Urinary bladder (tissue), 4 donors: ENCODE data around the gene CNDP1. TPM values are rescaled to one million over a fixed set of nuclear protein-coding genes. Genes with fewer than 3 reads are reported as not detected.

ENCODE experiments used
- DNase-seq: peaks from one replicate; pipeline ENCODE4 v3.0.0-alpha.2; 2015; ENCODE audit errors: extremely low spot score
- H3K27ac ChIP-seq: one replicate; pipeline ENCODE4 v1.5.1; 2013; ENCODE audit warnings: low read depth, mild to moderate bottlenecking, moderate library complexity
- H3K36me3 ChIP-seq: one replicate; pipeline ENCODE4 v1.6.1; 2013; ENCODE audit warnings: mild to moderate bottlenecking, moderate library complexity; ENCODE audit not compliant: insufficient read depth
- H3K4me1 ChIP-seq: one replicate; pipeline ENCODE4 v1.6.1; 2013; ENCODE audit warnings: mild to moderate bottlenecking, moderate library complexity; ENCODE audit not compliant: insufficient read depth
- H3K4me3 ChIP-seq: one replicate; pipeline ENCODE4 v1.5.1; 2013; ENCODE audit warnings: low read depth, low read length
- WGBS: extraction: QIAGEN DNeasy Blood & Tissue Kit; methylation state at CpG from one replicate; pipeline ENCODE4 v1.1.7; 2013; 5-methylcytosine and 5-hydroxymethylcytosine counted together
- polyA plus RNA-seq: library from polyadenylated mRNA; stranded (reverse); fragments of 200-250 nt; gene quantifications from one replicate; pipeline ENCODE4 v1.2.3, GENCODE V29; 2013
- total RNA-seq: library from RNA; depleted of rRNA; stranded (reverse); fragments of >200 nt; gene quantifications from one replicate; pipeline ENCODE4 v1.2.3, GENCODE V29; 2014
- donor health status: healthy with polysubstance abuse.
- donor health status: healthy.

CNDP1 gene
- total and polyA plus RNA-seq, 2 donors, result 0.16 to 0.20 TPM

DNA sequence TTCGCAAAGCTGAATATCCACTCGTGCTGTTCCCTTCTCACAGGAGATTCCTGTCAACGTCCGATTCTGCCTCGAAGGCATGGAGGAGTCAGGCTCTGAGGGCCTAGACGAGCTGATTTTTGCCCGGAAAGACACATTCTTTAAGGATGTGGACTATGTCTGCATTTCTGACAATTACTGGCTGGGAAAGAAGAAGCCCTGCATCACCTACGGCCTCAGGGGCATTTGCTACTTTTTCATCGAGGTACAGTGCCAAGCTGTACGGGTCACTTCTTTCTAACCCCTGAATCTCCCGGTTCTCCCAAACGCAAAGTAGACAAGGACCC, 23.6 kb upstream of the CNDP1 start:
- 93% methylated on average over 12 of the region's 12 CpGs for WGBS
- DNase-seq, result no peak
- H3K4me3 ChIP-seq, result no peak overlapping the region
- peaks cover 6% of the 10 kb centered on the region for H3K36me3 ChIP-seq
- no peak overlapping the region for H3K27ac ChIP-seq
- no peaks in the 10 kb centered on the region for H3K4me1 ChIP-seq

GRCh38 chr18:74511823-74512222, 22.5 kb upstream of the CNDP1 start:
- Histone ChIP-seq H3K4me3 (no peak overlapping the region), H3K4me1 (no peaks in the 10 kb centered on the region), H3K36me3 (peaks cover 6% of the 10 kb centered on the region), H3K27ac (no peak overlapping the region)
- no peak for DNase-seq
- WGBS, result 92% methylated on average over 7 of the region's 7 CpGs

DNA sequence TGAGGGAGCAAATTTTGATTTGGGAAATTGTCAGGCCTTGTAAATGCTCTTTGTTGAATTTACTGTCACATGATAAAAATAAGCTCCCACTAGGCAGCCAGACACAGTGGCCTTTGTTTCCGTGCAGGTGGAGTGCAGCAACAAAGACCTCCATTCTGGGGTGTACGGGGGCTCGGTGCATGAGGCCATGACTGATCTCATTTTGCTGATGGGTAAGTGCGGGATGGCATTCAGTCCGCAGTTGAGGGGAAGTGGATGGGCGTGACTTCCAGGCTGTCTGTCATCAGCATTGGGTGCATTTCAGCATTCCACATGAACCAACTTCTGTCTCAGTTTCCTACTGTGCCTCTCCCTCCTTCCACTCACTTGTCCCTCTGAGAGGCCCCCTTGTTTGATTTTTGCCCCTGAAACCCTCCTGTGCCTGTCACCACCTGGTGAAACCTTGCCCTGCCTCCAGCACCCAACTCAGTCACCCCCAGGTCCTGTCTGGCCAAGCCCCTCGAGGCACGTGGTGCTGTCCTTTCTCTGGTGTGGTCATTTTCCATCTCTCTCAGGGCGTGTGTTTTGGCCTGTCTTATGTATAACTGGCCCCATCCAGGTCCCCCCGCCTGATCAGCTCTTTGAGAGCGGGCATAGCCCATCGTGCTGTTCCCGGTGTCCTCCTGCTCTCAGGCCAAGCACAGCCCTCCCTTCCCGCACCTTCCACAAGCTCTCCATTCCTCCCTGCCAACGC, 21.8 kb upstream of the CNDP1 start:
- Histone ChIP-seq H3K4me3 (no peak overlapping the region), H3K27ac (no peak overlapping the region), H3K4me1 (no peaks in the 10 kb centered on the region), H3K36me3 (peaks cover 6% of the 10 kb centered on the region)
- no peak for DNase-seq
- WGBS, result 90% methylated on average over 15 of the region's 15 CpGs

DNA sequence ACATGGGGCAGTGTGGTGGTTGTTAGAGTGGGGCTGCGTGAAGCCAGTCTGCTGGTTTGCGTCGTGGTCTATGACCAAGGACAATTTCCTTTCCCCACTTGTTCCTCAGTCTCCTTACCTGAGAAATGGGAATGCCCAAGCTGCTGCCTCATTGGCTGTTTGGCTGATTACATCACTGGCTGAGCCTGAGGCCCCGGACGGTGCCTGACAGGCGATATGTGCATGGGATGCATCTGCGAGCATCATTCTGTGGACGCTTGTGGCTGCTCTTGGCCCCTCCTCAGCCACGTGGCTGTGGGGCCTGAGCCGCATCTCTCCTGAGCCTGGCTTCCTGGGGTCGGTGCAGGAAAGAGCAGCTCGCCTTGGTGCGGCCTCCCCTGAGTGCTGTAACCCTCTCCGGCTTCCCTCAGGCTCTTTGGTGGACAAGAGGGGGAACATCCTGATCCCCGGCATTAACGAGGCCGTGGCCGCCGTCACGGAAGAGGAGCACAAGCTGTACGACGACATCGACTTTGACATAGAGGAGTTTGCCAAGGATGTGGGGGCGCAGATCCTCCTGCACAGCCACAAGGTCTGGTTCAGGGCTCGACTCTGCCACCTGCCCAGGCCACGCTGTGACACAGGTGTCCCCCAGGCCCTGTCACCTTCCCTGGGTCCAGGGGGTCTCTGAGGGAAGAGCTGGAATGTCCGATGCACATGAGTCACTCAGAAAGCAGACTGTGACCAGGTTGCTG, 21.0 kb upstream of the CNDP1 start:
- peaks cover 6% of the 10 kb centered on the region for H3K36me3 ChIP-seq
- 90% methylated on average over 27 of the region's 27 CpGs for WGBS
- no peaks in the 10 kb centered on the region for H3K4me1 ChIP-seq
- no peak overlapping the region for H3K4me3 ChIP-seq
- H3K27ac ChIP-seq, result no peak overlapping the region
- no peak for DNase-seq

- no peak for DNase-seq
Observed at GRCh38 chr18:74513883-74514205, 20.5 kb upstream of the CNDP1 start.

DNA sequence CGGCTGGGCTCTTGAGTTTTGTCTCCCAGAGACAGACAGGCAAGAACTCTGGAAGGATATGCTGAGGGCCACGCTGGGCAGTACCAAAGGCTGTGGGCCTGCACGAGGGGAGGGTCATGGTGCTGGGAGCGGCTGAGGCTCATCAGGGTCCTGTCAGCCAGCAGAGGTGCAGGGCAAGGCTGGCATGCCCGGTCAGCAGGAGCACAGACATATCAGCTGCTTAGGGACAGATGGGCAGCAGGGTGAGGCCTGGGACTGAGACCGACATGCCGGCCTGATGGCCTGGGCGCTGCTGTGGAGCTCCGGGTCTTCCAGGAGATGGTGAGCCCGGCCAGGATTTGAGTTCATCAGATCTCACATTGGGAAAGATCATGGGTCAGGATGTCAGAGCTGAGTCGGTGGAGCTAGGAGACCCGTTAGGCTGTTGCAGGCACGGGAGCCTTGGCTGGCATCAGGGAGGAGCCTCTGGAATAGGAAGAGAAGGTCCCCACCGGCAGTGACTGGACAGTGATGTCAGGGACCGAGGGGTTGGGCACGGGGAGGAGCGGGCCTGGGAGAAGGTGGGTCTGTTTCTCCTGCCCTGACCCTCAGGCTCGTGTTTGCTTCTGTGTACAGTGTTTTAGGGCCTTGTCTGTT, 19.3 kb upstream of the CNDP1 start:
- Histone ChIP-seq H3K4me1 (no peaks in the 10 kb centered on the region), H3K27ac (no peak overlapping the region), H3K4me3 (no peak overlapping the region), H3K36me3 (peaks cover 10% of the 10 kb centered on the region)
- DNase-seq, result no peak
- WGBS, result 92% methylated on average over 18 of the region's 18 CpGs

More at GRCh38 chr18:74513883-74514205, 20.5 kb upstream of the CNDP1 start:
- Histone ChIP-seq H3K27ac (no peak overlapping the region), H3K4me1 (no peaks in the 10 kb centered on the region), H3K36me3 (peaks cover 6% of the 10 kb centered on the region), H3K4me3 (no peak overlapping the region)
- WGBS, result 85% methylated on average over 8 of the region's 8 CpGs

- no peak for DNase-seq
- H3K27ac ChIP-seq, result no peak overlapping the region
- H3K4me3 ChIP-seq, result no peak overlapping the region
- 90% methylated on average over 13 of the region's 13 CpGs for WGBS
- peaks cover 12% of the 10 kb centered on the region for H3K36me3 ChIP-seq
- H3K4me1 ChIP-seq, result no peaks in the 10 kb centered on the region
Observed at GRCh38 chr18:74515620-74516231, 18.6 kb upstream of the CNDP1 start.

- DNase-seq, result no peak
- H3K4me3 ChIP-seq, result no peak overlapping the region
- peaks cover 12% of the 10 kb centered on the region for H3K36me3 ChIP-seq
- H3K27ac ChIP-seq, result no peak overlapping the region
- 95% methylated on average over 35 of the region's 35 CpGs for WGBS
- H3K4me1 ChIP-seq, result no peaks in the 10 kb centered on the region
Observed at GRCh38 chr18:74516271-74517235, 17.7 kb upstream of the CNDP1 start.

DNA sequence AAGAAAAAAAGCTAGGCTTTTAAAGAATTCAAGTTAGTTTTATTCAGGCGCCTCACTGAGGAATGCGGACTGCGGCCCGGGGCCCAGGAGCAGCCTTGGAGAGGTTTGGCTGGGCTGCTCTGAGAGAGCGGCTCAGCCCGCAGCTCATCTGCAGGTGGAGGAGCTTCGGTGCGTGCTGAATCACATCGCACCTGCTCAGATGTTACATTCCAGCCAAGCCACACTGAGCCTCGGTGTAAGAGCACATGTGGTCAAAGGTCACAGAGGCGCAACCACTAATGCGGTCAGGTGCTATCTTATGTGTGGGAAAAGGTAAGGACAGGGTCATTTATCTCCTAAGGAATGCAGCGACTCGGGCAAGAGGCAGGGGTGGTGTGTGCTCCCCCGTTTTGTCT, 17.1 kb upstream of the CNDP1 start:
- no peak overlapping the region for H3K27ac ChIP-seq
- WGBS, result 88% methylated on average over 15 of the region's 15 CpGs
- no peaks in the 10 kb centered on the region for H3K4me1 ChIP-seq
- no peak overlapping the region for H3K4me3 ChIP-seq
- peaks cover 12% of the 10 kb centered on the region for H3K36me3 ChIP-seq
- DNase-seq, result no peak

DNA sequence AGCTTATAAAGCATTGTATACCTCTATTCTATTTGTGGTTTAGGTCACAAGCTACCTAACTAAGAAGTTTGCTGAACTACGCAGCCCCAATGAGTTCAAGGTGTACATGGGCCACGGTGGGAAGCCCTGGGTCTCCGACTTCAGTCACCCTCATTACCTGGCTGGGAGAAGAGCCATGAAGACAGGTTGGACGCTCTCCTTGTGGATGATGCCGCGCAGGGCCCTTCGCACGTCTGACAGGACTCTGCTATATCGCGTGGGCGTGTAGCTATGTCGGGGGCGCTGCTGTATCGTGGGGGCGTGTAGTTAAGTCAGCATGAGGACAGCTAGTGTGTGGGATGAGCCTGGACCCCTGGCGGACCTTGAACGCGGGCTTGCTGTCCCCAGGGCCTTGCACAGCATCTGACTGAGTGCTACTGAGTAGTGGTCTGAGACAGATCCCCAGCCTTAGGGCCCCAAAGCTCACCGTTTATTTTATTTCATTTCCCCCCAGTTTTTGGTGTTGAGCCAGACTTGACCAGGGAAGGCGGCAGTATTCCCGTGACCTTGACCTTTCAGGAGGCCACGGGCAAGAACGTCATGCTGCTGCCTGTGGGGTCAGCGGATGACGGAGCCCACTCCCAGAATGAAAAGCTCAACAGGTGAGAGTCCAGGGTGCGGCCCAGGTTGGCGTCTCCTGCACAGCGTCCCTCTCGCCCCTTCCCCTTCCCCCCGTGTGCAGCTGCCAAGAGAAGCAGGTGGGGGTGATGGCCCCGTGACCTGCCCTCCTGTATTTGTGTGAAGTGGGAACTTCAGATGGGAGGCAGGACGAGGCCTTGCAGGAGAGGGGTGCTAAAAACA, 15.6 kb upstream of the CNDP1 start:
- no peak for DNase-seq
- no peak overlapping the region for H3K27ac ChIP-seq
- WGBS, result 86% methylated on average over 32 of the region's 32 CpGs
- no peaks in the 10 kb centered on the region for H3K4me1 ChIP-seq
- peaks cover 10% of the 10 kb centered on the region for H3K36me3 ChIP-seq
- no peak overlapping the region for H3K4me3 ChIP-seq

GRCh38 chr18:74519320-74520095, 14.8 kb upstream of the CNDP1 start:
- Histone ChIP-seq H3K4me3 (no peak overlapping the region), H3K27ac (no peak overlapping the region), H3K36me3 (peaks cover 10% of the 10 kb centered on the region), H3K4me1 (no peaks in the 10 kb centered on the region)
- 91% methylated on average over 18 of the region's 18 CpGs for WGBS
- DNase-seq, result no peak
